GM10248 (cell line): ENCODE measurements around the gene SIK3.

Experiments
- CTCF ChIA-PET: fragments of 300-600 bp; sonication (Branson Sonifier 250); formaldehyde crosslinking; extraction: SDS; loops from one replicate; lab custom pipeline; 2021; ENCODE audit warnings: antibody characterized with exemption; lab: Yijun Ruan, JAX
- POLR2A ChIA-PET: fragments of 350-650 bp; sonication (Branson Sonifier 250); formaldehyde crosslinking; extraction: SDS; loops from one replicate; lab custom pipeline; 2020; ENCODE audit warnings: antibody characterized with exemption; lab: Yijun Ruan, JAX
- DNase-seq: peaks from one replicate; pipeline ENCODE4 v3.0.0; 2012; ENCODE audit errors: extremely low spot score
- TF ChIP-seq, protein P1 (sequence below): IDR thresholded peaks from 2 replicates; pipeline ENCODE4 v1.5.1; 2012; ENCODE audit warnings: mild to moderate bottlenecking, low read depth; ENCODE audit errors: extremely low read depth, missing control alignments, control extremely low read depth

SIK3 gene

DNA sequence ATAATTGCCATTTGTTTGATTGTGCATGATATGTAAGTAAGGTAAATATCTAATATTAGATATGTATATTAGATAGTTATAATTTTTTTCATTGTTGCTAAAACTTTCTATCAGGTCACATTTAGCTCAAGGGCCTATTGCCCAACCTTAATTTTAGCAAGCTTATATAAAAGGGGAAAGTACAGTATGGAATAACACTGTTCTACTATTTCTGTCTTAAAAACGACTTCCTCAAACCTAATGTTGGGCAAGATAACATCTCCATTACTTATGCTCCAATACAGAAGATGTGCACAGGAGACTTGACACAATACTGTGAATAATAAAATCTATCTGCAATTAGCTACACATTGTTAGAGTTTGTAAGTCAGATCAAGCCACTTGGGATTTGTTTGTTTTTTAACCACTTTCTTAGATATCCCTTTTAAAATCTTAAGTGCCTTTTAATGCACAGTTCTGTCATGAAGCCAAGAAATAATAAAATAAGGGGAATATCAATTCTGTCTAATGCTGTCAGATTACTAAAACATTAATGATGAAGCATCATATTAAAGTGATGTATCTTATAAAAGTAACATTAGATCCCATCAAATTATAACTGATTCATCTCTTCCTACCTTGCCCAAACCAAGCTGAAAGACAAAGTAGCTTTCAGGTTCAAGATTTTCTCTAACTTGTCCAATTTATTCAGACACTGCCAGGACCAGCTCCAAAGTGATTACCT is 98.1 kb downstream of the SIK3 start:
- no peak for DNase-seq
- TF ChIP-seq, protein P1, sequence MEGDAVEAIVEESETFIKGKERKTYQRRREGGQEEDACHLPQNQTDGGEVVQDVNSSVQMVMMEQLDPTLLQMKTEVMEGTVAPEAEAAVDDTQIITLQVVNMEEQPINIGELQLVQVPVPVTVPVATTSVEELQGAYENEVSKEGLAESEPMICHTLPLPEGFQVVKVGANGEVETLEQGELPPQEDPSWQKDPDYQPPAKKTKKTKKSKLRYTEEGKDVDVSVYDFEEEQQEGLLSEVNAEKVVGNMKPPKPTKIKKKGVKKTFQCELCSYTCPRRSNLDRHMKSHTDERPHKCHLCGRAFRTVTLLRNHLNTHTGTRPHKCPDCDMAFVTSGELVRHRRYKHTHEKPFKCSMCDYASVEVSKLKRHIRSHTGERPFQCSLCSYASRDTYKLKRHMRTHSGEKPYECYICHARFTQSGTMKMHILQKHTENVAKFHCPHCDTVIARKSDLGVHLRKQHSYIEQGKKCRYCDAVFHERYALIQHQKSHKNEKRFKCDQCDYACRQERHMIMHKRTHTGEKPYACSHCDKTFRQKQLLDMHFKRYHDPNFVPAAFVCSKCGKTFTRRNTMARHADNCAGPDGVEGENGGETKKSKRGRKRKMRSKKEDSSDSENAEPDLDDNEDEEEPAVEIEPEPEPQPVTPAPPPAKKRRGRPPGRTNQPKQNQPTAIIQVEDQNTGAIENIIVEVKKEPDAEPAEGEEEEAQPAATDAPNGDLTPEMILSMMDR = no peak
- ChIA-PET POLR2A (no interaction called here), CTCF (interaction anchor here (0.9 to 1.5 kb wide), 5 partner anchors 11 to 26 kb away, joined by 3 to 4 read pairs (median 3); no protein-coding TSS in a partner anchor)

DNA sequence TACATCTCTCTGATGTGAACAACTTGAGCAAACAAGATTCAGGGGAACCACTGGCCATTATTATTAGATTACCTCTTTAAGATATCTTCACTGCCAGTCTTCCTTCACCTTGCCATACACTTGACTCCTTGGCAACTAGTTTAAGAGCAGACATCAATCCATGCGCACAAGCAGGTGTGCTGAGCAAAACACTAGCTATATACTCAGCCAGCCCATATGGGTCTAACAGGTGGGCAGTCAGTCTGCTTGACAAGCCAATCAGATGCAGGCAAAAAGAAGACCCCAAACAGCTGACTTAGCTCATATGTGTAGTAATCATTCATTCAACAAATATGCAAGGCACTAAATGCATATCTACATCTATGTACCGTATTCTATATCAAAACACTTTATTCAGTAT is 101.2 kb downstream of the SIK3 start:
- TF ChIP-seq, protein P1 = no peak
- ChIA-PET CTCF (interaction anchor here (1.0 to 2.3 kb wide), 6 partner anchors 8 to 28 kb away, joined by 3 to 7 read pairs (median 5); no protein-coding TSS in a partner anchor), POLR2A (interaction anchor here (0.6 kb wide), 2 partner anchors 23 to 143 kb away, joined by 3 to 4 read pairs; no protein-coding TSS in a partner anchor)
- DNase-seq = no peak

DNA sequence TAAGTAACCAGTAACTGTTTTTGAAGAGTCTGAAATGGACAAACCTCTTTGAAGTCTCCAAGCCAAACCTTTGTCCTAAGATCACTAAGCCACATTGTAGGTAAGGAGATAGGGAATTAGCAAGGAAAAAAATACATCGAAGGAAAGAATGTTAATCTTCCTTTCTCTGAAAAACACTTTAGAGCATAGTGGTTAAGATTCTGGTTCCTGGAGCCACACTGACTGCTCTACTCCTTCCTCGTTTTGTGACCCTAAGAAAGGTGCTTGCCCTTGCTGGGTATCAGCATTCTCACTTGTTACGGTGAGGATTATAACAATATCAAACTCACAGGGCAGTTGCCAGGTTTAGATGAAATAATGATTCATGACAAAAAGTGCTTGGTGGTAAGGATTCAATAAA is 104.0 kb downstream of the SIK3 start:
- DNase-seq = no peak
- CTCF ChIA-PET = interaction anchor here (1.1 to 2.2 kb wide), 4 partner anchors 10 to 69 kb away, joined by 3 to 12 read pairs (median 4); no protein-coding TSS in a partner anchor
- TF ChIP-seq, protein P1 = no peak
- POLR2A ChIA-PET = no interaction called here

DNA sequence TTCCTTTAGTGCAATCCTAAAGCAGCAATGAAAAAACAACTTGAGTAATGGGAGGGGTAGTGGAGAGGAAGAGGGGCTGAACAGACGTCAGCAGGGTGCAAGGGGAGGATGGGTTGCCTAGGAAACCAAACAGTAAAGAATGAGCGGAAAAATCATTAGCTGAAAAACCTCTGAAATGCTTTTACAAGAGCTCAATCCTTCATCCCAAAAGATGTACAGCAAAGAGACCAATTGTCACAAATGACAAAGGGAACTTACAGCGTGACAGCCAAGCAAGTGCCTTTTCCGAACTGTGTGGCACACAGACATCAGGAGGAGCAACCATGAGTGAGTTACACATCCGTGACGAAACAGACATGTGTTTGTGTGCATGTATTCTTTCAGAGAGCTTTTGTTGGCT is 104.6 kb downstream of the SIK3 start:
- DNase-seq = no peak
- CTCF ChIA-PET = interaction anchor here (0.6 to 2.2 kb wide), 7 partner anchors 10 to 68 kb away, joined by 3 to 12 read pairs (median 3); no protein-coding TSS in a partner anchor
- POLR2A ChIA-PET = no interaction called here
- TF ChIP-seq, protein P1 = no peak

DNA sequence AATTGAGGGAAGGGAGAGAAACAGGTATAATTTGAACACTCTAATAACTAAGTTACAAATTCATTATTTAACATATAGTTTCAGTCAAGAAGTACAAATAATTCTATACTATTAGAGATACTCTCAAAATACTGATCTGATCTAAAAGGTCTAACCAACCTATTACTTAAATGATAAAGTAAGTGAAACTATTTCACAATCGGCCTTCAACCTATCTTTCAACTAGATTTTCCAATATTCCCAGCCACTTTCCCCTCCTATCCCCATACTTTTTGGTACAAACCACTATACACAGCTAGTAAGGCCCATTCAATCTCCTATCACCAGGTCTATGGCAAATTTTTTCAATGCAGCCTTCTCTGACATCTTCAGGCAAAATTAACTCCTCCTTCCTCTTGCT is 106.7 kb downstream of the SIK3 start:
- ChIA-PET POLR2A (no interaction called here), CTCF (interaction anchor here (1.1 kb wide), 1 partner anchor 10 kb away, joined by 3 read pairs; no protein-coding TSS in a partner anchor)
- TF ChIP-seq, protein P1 = no peak
- no peak for DNase-seq

DNA sequence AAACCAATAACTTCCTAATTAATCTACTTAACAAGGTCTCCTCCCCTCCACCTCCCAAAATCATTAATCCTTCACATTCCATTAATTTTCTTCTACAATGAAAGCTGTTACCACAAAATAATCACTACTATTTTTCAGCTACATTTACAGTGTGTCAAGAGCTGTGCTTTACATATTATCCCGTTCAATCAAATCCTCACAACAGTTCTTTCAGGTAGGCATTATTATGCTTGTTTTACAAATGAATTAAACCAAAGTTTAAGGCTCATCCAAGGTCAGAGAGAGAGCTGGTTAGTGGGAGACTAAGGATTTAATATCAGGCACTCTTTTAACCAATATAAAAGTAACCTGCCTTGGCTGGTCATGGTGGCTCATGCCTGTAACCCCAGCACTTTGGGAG is 107.4 kb downstream of the SIK3 start:
- DNase-seq = no peak
- TF ChIP-seq, protein P1 = no peak
- ChIA-PET CTCF (interaction anchor here (1.1 kb wide), 1 partner anchor 9 kb away, joined by 3 read pairs; no protein-coding TSS in a partner anchor), POLR2A (no interaction called here)
